Medulla oblongata (tissue), 1 donor: ENCODE results near the gene BBS7.
A peak's percentile ranks its signal among the peaks of the same experiment; 100 is the strongest.

Experiments used
- DNase-seq: peaks from one replicate; pipeline ENCODE4 v3.0.0-alpha.2; 2015; ENCODE audit errors: extremely low spot score

The BBS7 gene, protein sequence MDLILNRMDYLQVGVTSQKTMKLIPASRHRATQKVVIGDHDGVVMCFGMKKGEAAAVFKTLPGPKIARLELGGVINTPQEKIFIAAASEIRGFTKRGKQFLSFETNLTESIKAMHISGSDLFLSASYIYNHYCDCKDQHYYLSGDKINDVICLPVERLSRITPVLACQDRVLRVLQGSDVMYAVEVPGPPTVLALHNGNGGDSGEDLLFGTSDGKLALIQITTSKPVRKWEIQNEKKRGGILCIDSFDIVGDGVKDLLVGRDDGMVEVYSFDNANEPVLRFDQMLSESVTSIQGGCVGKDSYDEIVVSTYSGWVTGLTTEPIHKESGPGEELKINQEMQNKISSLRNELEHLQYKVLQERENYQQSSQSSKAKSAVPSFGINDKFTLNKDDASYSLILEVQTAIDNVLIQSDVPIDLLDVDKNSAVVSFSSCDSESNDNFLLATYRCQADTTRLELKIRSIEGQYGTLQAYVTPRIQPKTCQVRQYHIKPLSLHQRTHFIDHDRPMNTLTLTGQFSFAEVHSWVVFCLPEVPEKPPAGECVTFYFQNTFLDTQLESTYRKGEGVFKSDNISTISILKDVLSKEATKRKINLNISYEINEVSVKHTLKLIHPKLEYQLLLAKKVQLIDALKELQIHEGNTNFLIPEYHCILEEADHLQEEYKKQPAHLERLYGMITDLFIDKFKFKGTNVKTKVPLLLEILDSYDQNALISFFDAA

DNA sequence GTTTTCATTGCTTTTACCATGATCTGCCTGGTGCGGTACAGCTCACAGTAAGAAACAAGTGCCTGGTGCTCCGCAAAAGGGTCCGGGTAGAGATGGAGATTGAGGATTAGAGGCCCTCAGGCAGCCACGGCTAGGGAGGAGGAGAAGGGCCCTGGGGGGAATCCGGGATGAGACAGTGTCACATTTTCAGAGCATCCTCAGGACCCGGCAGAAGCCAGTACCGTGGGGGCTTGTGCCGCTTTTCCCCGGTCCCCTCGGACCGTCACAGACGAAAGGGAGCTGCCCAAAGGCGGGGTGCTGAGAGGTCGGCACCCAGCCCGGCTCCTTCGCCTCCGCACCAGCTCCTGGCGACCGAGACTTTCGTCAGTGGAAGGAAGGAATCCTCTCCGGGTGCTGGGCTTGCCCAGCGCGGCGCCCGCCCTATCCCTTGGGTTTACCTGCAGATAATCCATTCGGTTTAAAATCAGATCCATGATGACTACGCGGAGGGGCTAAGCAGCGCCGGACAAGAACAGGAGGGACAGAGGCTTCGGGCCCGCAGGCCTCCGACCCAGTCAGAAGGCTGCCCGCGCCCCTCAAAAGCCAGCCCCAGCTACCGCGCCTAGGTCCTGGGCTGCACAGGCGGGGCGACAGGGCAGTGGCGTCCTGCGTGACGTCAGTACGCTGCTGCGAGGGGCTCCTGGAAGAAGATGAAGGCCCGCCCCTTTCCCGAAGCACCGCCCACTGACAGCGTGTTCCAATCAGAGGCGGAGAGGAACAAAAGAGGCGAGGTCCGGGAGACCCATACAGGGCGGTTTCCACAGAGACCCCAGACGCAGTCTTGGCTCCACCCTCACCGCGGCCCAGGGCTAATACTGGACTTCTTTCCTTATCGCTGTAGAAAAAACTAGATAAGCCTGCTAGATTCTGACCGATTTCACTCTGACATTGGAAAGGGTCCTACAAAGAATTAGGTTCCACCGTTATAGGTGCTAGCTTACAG lies at the start of gene BBS7:
Gene BBS7, minus strand, starts transcription at position 634 of the 982 bp plus-strand sequence. Its CDS starts 161 bp downstream, at position 473.
- DNase-seq = peak; percentile 98

DNA sequence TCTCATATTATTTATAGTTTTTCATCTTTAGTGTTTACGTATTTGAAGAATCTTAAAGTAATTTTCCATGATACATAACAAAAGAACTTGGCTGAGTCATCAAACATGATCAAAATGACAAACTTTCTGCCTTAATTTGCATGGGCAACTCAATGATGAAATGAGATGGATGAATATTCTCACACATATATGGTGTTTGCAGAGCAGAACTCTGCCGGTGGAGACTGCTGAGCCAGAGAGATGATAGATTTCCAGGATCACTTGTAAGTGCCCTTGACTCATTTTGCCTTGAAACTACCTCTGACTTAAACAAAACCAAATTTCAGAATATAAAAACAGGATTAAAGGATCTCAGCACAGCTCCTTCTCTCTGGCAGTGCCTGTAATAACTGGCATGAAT lies 43.4 kb upstream of the BBS7 start:
- no peak for DNase-seq

DNA sequence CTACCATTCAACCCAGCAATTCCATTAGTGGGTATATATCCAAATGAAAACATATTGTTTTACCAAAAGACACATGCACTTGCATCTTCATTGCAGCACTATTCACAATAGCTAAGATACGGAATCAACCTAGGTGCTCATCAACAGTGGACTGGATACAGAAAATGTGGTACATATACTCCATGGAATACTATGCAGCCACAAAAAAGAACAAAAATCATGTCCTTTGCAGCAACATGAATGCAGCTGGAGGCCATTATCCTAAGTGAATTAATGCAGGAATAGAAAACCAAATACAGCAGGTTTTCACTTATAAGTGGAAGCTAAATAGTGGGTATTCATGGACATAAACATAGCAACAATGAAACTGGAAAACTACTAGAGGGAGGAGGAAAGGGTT lies 38.1 kb upstream of the BBS7 start:
- DNase-seq = no peak

DNA sequence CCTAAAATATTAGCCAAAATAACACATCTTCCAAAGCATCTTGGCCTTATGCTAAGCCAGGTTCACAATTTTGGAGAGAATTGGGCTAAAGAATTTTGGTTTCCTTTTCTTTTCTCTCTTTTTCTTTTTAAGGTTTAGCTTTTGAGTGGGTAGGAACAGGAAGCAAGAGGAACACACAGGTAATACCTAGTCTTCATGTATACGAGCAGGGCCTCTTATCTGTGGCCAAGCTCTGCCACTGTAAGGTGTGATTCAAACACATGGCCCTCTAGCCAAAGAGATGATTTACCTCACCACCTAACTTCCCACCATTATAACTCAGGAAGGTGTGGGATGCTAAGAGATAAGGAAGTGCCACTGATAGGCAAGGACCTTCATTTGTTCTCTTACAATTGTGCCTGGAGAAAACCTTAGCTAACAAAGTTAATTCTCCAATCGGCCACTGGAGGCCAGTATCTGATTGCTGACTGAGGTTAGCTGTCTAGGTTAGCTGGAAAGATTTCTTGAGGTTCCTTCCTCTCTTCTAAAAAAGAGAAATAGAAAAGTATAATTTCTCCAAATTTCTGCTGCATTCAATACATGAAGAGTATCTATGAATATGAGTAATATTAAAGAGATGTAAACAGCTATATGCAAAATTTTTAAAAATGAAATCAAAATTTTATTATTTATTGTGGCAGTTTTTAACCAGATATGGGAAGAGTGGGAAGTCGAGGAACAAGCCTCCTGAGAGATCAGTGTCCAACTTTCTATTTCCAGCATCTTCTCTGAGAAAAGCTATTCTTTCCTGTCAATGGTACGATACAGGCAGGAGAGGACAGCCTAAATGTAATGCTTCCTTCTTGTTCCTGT lies 30.1 kb upstream of the BBS7 start:
- peak; percentile 74 for DNase-seq

DNA sequence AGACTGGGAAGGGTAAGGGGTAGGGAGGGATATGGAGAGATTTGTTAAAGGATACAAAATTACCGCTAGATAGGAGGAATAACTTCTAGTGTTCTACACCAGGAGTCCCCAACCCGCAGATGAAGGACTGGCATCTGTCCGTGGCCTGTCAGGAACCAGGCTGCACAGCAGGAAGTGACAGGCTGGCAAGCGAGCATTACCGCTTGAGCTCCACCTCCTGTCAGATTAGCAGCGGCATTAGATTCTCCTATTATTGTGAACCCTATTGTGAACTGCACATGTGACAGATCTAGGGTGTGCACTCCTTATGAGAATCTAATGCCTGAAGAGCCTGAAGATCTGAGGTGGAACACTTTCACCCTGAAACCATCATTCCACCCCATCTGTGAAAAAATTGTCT lies 27.9 kb upstream of the BBS7 start:
- DNase-seq = no peak

DNA sequence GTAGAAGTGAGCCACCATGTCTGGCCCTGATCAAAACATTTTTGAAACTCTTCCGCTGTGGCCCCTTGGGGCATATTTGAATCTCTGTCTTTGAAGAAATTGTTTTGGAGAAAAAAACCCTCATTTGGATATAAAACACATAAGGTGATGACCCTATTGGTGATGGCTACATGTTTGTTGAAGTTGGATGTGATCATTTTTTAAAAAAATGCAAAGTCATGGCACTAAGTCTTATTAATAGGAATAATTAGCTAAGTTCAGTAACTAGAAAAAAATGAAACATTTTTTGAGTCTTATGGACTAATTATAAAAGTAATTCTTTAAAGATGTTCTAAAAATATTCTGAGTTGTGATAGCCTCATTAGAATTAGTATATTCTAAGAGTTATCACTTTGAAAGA lies 17.9 kb upstream of the BBS7 start:
- no peak for DNase-seq

DNA sequence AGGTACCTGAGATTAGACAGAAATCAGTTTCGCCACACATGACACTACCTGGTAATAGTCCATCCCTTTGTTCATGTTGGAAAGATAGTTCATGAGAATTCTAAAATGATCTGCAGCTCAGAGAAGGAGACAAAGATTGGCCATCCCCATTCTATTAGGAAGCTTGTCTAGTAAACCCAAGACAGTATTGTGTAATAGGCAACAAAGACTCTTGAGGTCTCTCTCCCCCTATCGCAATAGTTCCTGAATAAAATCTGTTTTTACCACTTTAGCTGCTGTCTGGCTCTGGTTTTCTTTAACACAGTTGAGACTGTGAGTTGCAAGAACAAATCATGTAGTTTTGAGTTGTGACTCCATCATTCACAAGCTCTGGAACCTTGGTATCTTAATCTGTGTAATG lies 14.8 kb upstream of the BBS7 start:
- DNase-seq = no peak

DNA sequence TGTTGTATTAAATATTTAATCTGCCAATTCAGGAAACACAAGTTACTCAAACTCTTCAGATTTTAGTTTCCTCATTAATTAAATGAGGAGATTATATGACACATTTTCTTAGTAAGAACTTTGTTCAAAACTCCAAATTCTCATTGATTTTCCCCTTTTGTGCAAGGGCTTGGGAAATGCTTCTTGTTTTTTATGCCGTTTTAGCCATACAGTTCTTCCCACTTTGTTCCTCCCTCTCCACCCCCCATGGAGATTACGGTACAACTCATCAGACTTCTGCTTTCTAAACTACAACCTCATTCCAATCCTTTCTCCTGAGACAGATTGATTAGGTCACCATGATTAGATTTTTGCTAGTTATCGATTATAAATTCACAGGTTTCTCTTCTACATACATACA lies 10.9 kb upstream of the BBS7 start:
- no peak for DNase-seq

DNA sequence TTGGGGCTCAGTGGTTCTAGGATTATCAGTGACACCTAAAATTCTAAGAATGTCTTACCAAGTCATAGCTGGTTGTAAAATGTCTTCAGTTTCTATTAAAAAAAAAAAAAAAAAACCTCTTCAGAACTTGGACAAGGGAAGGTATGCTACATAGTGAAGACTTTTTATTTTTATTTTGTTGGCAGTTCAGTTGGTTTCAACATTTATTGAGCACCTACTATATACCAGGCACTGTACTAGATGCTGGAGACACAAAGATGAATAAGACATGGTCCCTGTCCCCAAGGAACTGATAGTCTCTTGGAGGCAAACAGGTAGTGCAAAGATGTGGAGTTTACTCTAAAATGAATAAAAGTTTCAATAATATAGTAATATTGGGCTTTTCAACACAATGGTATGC lies 8.9 kb upstream of the BBS7 start:
- DNase-seq = no peak

DNA sequence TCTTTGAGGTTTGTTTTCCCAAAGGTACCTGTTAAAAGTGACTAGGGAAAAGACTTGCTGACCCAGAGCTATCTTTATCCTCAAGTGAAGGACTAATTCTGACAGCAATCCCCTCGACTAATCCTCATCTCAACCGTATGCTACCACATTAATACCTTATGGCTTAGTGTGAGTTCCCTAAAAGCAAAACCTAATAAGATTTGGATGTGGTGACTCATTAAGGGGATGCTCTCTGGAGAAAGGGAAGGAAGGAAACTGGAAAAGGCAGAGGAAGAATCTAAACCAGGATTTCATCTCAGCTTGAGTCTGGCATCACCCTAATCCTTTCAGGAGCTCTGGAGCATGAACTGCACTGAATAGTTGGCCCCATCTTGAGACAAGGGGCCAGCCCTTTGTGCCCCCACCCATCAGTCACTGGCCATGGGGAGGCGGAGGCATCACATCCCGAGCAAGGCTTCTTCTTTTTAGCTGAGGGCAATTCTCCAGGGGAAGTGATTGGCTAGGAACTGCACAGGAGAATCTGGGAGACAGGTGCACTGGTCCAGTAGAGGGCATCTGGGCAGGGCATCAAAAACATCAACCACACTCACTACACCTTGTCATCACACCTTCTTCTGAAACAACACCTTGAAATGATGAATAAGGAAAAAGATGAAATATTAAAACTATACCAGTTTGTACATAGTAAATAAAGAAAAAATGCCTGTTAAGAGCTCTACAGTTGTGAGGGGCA lies 6.9 kb upstream of the BBS7 start:
- DNase-seq = no peak

DNA sequence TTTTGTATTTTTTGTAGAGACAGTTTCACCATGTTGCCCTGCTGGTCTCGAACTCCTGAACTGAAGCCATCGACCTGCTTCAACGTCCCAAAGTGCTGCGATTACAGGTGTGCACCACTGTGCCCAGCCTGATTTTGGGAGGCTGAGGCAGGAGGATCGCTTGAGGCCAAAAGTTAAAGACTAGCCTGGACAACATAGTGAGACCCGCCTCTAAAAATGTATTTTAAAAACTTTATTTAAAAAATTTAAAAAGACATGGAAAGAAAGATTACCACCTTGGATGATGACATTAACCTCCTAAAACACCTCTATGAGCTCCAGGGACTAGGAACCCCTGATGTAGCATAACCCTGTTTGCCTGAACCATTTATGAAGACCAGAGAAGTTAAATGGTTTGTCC lies 5.8 kb upstream of the BBS7 start:
- no peak for DNase-seq

DNA sequence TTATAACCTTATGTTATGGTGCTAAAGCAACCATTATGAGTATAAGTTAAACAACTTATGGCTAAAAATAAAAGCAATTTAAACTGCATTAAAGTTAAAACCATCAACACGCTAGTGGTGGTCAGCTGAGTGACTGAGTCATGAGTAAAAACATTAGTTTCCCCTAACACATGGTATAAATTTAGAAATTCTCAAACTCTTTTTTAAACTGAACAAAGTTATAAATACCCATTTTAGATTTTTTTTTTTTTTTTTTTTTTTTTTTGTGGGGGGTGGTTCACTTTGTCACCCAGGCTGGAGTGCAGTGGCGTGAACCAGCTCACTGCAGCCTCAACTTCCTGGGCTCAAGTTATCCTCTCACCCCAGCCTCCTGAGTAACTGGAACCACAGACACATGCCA lies 5.4 kb upstream of the BBS7 start:
- no peak for DNase-seq

DNA sequence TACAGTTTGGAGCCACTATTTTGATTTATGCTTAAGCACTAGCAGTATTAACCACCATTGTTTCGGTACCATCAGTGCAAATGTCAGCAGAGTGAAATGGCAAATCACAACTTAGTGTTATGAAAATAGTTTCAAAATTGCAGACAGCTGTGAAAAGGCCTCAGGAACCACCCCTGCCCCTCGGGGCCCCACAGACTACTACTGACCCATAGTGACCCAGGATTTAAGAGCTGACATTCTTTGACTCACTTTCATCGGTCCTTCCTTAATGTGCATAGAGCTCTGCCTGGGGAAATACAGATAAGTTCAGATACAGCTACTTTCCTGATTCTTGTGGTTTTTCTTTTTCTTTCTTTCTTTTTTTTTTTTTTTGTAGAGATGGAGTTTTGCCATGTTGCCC lies 3.3 kb upstream of the BBS7 start:
- no peak for DNase-seq

DNA sequence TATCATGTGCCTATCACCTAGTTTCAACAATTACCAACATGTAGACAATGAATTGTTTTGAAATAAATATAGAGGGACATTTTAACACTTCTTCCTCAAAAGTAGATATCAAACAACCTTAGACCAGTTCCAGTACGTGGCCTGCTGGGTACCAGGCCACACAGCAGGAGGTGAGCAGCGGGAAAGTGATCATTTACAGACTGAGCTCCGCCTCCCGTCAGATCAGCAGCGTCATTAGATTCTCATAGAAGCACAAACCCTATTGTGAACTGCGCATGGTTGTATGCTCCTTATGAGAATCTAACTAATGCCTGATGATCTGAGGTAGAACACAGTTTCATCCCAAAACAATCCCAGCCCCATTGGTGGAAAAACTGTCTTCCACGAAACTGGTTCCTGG lies 6.5 kb downstream of the BBS7 start:
- DNase-seq = no peak

DNA sequence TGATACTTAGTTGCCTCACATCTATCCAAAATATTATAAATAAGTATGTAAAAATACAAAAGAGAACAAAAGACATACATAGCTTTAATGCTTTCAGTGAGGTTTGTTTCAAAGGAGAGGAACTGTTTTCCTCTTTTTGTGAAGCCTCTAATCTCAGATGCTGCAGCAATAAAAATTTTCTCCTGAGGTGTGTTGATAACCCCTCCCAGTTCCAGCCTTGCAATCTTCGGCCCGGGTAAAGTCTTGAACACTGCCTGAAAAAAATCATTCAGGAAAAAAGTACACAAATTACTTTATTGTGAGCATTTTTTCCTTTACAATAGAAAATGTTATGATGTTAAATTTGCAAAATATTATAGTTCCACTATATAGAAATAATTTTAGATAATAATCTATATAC lies 8.8 kb downstream of the BBS7 start:
- no peak for DNase-seq

DNA sequence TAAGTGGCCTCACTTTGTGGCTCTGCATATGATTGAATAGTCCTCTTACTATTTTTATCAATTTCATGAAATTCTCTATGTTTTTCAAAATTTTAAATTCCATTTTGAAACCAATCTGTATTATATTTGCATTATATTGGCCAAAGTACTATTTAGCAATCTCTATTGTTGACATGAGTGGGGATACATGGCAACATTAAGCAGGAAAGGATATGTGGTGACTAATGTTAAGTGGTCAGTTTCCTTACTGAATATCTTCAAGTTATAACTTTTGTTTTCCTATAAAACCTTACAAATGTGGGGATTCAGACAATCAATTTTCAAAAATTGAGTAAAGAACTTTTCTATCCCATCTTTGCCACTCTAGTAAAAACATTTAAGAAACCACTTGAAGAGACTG lies 10.2 kb downstream of the BBS7 start:
- no peak for DNase-seq

DNA sequence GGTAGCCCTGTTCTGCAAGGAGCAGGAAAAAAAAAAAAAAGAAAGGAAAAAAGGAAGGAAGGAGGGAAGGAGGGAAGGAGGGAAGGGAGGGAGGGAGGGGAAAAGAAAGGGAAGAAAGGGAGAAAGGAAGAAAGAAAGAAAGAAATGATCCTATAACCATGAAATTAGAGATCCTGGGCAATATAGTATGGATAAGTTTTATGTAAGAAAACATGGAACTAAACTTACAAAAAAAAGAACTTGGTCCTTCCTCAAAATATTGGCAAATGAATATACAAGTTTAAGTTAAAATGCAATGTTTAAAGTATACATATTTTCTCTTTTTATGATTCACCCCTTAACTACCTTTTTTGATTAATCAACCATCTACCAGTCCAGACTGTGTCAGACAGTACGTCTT lies 18.9 kb downstream of the BBS7 start:
- no peak for DNase-seq

DNA sequence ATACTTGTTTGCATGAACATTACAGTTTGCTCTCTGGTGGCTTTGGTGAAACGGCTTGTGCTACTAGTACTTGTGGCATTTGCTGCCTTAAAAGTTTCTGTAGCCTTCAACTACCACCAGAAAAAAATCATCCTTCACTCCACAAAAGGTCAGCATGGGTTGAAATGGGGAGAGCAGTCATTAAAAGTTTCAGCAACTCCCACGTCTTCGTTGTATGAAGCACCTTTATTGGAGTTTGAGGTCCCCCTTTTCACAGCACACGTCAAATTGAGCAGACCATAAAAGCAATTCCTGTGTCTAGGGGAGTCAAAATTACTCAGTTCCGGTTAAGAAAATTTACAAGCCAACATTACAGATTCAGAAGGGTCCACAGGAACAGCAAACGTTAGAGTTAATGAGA lies 23.6 kb downstream of the BBS7 start:
- no peak for DNase-seq

DNA sequence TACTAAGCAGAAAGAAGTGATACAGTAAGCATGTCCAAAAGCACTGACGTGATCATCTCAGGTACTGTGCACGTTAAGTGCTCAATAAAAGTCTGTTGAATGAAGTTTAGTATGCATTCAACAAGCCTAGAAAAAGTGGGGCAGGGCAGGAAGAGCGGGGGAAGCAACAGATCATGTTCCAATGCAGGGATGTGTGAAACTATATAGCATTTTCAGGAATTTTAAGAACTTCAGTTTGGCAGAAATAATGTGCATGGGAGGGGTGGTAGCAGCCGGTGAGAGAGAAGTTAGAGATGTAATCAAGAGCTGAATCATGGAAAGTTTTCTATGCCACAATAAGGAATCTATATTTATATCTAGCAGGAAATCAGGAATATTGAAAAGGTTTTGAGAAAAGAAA lies 27.4 kb downstream of the BBS7 start:
- no peak for DNase-seq

DNA sequence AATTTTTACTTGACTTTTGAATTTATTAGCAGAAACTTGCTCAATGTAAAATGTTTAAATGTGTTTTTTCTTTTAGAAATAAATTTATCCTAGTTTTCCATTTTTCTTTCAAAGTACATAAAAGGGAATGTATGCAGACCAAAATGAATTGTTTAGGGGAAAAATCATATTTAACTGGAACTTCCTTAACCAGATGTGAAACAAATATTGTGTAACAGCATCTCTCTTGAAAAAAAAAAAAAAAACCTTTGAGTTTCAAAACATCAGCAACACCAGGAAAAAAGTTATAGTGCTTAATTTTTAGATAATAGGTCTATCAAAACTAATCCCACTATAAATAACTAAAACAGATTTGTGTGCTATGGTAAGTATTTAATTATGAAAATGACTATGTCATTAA lies 32.1 kb downstream of the BBS7 start:
- no peak for DNase-seq

DNA sequence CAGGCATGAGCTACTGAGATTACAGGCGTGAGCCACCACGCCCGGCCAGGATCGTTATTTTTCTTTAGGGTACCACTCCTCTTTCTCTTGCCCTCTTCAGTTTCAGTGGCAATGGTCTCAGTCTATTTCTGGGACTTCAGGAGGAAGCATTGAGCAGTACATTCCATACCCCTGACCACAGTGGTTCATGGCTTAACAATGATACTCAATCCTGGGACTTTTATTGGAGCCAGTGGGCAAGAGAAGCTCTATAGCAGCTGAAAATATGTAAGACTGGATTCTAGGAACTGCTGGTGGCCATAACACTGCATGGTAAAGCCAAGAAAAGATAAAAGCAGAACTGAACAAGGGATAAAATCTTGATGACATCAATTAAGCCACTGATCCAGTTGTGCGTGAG lies 40.8 kb downstream of the BBS7 start:
- DNase-seq = no peak
